GM19455 (cell line): ENCODE measurements around the gene YWHAE.

Source experiments
- ATAC-seq: cut with Tn5 transposase; IDR thresholded peaks from one replicate; pipeline ENCODE4 v1.9.1; 2021; ENCODE audit not compliant: unreplicated experiment

The YWHAE gene

DNA sequence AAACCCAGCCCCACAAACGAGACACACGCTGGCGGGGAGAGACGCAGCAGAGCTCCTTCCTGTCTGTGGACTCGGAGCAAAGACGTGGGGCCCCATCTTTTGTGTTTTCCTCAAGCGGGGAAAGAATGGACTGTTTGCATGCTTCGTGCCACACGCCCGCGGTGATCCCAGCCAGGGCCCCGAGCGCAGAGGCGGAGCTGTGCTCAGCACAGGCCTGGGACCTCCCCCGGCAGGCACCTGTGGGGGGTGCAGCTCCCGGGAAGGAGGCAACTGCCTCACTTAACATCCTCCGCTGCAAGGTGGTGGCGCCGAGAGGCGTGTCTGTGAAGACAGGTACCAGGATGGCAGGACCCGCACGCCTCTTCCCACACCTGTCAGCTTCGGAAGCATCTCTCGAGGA lies 101.4 kb downstream of the YWHAE start:
- ATAC-seq: no peak
